Activated naive CD8-positive, alpha-beta T cell treated with anti-CD3 and anti-CD28 coated beads, Interleukin-2, amount 50 U/mL, for 16 hours (primary cell): ENCODE measurements around the gene CALU.

Experiments
- DNase-seq: peaks from one replicate; pipeline ENCODE4 v3.0.0-alpha.2; 2020; ENCODE audit warnings: low read depth, low spot score

Gene CALU

DNA sequence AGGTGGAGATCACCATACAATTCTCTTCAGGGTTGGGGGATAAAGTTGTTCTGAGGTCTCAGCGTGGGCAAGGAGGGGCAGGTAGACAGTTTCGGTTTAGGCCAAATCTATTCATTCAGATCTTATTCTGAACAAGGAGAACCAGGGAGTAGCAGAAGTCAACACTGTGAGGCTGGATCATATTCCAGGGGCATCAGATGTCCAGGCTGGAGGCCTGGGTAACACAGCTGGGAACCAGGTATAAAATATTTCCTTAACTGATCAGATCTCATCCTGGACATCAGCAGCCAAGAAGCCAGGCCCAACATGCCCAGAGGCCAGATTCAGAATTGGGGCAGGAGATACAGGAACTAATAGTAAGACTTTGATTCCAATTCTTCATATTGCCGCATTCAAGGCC is 71.8 kb downstream of the CALU start:
- no peak for DNase-seq

DNA sequence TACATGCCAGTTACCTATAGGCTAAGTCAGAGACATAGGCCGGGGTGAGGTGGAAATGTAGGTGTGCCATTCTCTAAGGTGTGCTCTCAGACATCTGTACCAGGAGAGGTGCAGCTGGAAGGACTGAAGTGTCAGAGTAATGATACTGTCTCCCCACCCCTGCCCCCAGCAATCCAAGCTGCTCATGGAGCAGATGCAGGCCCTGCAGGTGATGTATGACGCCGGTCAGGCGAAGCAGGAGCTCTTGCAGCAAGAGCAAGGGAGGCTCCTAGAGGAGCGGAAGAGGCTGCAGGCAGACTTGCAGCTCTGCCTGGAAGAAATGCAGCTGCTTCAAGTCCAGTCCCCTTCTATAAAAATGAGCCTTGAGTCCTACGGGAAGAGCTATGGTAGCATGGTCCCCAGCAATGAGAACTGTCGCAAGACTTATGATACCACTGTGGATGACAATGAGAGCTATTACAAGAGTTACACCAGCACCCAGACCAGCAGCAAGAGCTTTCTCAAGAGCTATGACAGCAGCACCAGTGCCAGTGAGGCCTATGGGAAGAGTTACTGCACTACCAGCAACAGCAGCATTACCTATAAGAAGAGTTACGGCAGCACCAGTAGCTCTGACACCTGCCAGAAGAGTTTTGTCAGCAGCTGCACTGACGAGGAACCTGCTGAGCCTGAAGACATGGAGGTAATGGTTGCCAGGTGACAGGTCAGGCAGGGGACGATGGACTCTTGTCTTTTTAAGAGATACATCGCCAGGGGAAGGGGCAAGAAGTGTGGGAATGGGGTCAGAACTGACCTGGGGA is 72.7 kb downstream of the CALU start:
- DNase-seq, result no peak

DNA sequence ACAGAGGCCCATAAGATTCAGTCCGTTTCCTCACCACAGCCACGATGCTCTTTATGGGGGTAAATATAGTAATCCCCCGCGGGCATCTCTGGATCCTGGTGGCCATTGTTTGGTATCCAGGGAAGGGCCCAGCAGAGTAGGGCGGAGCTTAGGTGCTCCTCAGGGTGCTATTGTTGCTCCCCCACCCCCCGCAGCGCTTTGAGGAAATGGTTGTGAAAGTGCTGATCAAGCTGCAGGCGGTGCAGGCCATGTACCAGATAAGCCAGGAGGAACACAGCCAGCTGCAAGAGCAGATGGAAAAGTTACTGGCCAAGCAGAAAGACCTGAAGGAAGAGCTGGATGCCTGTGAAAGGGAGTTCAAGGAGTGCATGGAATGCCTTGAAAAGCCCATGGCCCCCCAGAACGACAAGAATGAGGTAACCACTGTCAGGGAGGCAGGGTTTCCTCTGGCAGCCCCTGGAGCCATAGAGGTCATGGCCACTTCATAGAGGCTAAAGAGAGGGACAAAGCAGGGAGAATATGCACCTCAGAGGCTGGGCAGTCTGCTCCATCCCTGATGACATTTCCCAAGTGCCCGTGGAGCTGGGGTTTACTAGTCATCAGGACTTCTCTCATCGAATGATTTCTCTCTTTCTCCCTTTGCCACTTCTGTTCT is 73.5 kb downstream of the CALU start:
- no peak for DNase-seq

DNA sequence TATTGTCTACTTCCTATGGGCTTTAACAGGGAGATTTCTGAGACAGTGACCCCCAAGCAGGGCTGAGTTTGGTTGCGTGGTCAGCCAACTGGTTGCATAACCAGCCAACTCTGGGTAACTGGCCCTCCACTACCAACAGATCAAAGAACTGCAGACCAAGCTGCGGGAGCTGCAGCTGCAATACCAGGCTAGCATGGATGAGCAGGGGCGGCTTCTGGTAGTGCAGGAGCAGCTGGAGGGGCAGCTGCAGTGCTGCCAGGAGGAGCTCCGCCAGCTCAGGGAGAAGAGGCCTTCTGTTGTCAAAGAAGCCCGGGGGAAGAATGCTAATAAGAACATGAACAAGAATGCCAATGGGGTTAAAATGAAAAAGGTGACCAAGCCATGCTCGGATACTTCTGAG is 75.3 kb downstream of the CALU start:
- no peak for DNase-seq

DNA sequence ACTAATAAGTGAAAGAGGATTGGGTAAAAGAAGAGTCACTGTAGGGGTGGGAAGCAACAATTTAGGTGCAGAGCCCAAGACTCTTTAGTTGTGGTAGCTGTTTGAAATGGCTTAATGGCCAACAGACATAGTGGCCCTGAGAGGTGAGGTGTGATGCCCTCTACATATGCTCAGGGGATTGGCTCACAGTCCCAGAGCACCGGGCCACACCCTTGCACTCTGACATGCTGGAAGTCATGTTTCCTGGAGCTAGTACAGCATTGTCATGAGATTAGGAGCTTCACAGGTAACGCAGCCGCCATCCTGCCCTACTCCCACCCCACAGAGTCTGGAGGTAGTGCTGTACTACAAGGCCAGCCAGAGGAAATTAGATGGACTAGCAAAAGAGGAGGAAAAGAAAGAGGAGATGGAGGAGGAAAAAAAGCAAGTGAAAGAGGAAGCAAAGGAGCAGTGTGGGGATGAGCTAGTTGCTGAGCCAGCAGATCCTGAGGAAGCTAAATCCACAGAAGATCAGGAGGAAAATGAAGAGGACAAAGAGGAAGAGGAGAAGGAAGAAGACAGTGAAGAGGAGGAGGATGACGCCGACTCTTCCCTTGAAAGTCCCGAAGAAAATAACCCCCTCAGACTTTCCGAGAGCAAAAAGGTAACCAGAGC is 76.3 kb downstream of the CALU start:
- no peak for DNase-seq

DNA sequence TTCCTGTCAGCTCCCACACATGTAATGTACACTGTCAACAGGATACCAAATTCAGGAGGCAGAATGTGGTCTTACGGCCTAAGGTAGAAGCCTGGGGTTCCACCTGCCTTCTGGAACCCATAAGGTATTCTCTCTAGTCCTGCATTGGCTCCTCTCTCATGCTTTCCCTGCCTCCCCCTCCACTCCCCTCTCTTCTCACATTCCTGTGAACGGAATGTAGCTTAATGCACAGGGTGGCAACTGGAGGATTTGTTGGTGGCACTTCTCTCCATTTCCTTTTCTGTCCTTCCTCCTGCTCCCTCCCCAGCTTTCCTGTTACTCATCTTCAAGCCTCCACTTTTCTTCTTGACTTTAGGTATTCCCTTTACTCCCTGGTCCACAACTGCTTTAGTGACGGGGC is 79.5 kb downstream of the CALU start:
- no peak for DNase-seq
